CD4-positive, alpha-beta T cell treated with Interferon alpha-2 for 1 hour (primary cell): Measurements from ENCODE around the gene ASAP3.
A peak's percentile ranks its signal among the peaks of the same experiment; 100 is the strongest.

ENCODE experiments used
- DNase-seq, 2 donors: peaks; one replicate each; pipeline ENCODE4 v3.0.0-alpha.2; 2020 to 2022

Gene ASAP3

GRCh38 chr1:23483321-23484252 lies at the start of gene ASAP3:
ASAP3 (minus strand) TSS chr1:23484179; CDS start chr1:23484133, 46 bp downstream.
- DNase-seq = peak in 1 of 2 donors; percentile 2

- DNase-seq = peak; percentile 27 to 43
These were observed 49.5 kb upstream of the ASAP3 start for GRCh38 chr1:23533246-23534023.

DNA sequence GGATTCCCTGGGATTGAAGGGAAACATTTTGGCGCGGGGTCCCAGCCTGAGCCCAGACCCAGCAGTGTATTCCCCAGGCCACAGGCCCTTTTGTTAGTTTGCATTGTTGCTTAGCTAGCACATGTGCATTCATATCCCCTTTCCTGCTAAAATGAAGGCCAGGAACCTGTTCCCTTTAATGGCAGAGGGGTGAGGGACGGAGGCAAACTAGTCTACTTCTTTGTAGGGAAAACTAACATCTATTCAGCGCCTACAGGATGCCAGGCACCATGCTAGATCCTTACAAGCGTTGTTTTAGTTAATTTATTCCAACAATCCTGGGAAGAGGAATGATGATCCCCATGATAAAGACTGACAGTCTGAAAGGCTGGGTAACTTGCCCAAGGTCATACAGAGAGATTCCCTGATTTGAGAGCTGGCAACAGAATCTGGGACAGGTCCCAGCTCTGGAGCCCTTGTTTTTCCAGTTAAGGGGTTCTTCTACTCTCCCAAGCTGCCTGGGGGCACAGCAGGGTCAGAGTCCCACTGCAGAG lies 47.6 kb upstream of the ASAP3 start:
- no peak for DNase-seq

- DNase-seq = peak; percentile 85 to 89
These were observed 47.0 kb upstream of the ASAP3 start, which contains the start of gene E2F2 for GRCh38 chr1:23530747-23531561. E2F2 (minus strand) TSS chr1:23531233; CDS start chr1:23530793, 440 bp downstream.

DNA sequence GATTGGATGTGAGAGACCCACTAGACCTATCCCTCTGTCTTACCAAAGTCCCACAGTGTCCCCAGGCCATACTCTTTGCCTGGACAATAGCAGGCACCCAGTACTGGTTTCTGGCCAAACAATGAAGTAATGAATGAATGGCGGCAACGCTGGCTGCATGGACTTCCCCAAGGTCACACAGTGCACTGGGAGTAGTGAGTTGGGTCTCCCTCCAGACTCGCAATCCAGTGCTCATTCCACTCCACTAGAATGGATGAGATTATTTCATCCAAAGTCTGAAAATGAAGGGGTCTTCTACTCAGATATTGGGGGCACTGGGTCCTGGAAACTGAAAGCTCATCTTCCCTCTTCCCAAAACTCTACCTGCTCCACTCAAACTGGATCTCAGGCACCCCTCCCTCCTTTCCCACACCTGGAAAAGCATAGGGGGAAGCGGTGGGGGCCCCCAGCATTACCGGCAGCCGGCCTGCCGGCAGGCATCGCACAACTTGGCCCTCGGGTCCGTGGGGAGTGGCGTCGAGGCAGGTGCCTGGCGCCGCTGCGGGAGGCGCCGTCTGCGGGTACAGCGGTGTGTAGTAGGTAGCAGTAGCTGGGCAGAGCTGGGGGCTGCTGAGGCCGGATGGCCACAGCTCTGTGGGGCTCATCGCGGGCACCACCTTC lies 46.2 kb upstream of the ASAP3 start:
- no peak for DNase-seq

DNA sequence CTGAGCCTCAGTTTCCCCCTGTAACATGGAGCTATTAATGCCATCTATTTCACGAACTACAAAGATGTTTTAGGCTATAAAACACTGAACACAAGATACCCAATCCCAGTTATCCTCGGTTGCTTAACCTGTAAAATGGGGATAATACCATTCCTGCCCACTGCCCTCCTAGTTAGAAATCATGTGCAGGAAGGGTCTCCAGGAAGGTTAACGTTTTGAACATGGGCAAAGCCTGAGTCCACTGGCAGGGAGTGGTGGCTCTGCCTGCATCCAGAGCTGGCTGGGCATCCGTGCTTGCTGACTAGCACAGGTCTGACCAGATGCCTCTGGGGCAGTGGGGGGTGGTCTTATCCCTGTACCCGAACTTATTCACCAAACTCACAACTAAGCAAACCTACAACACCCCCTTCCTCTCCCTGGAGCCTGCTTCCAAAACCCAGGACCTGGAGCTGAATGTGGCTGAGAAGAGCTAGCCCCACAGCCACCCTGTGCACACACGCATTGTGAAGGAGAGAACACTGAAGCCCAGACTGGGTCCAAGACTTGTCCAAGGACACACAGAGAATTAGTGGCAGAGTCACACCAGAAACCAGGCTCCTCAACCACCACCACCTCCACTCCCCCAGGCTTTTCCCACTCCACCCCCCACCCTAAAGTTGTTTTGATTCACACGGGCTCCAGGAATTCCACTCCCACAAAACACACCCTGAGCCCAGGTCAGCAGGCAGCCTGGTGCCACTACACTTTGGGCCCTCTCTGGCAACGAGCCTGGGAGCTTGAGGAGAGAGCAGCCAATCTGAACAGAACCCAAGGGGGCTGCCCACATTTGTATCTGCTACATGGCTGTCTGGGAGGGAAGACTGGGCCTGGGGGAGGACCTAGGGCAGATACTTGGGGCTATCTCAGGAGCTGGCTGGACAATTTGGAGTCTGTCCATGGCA lies 45.4 kb upstream of the ASAP3 start:
- no peak for DNase-seq

- peak; percentile 72 to 82 for DNase-seq
These were observed 44.4 kb upstream of the ASAP3 start for GRCh38 chr1:23528250-23528978.

DNA sequence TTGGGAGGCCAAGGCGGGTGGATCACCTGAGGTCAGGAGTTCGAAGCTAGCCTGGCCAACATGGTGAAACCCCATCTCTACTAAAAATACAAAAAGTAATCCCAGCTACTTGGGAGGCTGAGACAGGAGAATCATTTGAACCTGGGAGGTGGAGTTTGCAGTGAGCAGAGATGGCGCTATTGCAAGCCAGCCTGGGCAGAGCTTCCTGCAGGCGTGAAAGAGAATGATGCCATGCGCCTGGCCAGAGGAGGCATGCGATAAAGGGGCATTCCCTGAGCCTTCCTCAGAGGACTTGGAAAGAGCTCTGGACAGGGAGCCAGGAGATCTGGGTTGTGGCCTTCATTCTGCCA lies 43.9 kb upstream of the ASAP3 start:
- DNase-seq = peak in 1 of 2 donors; percentile 17

GRCh38 chr1:23527366-23527765 lies 43.4 kb upstream of the ASAP3 start:
- DNase-seq = no peak

DNA sequence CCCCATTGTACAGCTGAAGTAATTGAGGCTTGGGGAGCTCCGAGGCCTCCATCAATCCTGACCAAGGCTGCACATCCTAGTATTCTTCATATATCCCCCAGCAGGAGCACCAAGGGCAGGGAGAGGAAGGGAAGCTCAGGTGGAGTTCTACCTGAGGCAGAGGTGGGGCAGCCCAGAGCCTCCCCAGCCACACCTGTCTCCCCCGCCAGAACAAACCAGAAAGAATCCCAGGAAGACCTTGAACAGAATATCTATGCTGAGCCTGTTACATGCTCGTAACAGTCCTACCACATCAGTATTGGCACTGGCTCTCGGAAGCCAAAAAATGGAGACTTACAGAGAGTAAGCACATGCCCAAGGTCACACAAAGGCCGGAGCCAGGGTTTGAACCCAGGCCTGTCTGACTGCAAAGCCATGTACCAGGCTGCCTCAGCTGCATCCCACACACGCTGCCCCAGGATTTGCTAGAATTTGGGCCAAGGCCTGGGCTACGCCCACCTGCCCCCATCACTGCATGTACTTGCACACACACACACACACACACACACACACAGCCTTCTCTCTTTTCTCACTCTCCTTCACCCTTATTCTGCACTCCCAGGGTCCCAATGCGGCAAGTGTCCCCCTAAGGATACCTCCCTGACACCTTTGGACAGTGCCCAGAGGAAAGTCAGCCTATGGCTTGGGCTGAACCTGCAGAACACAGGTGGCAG lies 42.5 kb upstream of the ASAP3 start:
- no peak for DNase-seq

DNA sequence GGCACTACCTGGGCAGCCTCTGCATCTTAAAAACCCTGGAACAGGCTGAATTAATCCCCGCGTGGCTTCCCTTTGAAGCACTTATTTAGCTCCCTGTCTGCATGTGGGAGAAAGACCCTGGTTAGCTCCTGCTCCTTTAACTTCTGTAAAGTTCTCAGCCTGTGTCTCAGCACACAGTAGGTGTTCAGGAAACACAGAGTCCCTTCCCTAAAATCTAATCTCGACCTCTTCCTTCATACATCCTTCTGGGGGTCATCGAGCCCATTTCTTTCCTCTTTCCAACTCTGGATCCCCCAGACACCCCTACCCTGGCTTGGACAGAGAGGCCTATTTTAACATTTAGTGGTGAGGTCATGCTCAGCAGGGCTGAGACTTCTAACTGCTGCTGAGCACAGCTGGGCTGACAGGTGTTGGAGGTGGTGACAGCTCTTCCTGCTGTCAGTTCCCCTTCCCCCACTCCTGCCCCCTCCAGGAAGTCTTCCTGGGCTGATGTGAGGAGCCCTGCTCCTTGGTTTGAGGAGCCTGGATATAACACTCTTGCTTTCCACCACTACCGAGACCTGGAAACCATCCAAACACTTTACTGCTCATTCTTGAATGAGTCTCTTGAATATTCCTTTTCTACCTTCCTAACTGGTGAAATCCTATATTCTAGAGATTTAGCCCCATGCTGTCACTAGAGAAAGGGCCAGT lies 41.7 kb upstream of the ASAP3 start:
- DNase-seq = peak in 1 of 2 donors; percentile 38

GRCh38 chr1:23524716-23525401 lies 40.9 kb upstream of the ASAP3 start:
- peak; percentile 48 to 69 for DNase-seq

DNA sequence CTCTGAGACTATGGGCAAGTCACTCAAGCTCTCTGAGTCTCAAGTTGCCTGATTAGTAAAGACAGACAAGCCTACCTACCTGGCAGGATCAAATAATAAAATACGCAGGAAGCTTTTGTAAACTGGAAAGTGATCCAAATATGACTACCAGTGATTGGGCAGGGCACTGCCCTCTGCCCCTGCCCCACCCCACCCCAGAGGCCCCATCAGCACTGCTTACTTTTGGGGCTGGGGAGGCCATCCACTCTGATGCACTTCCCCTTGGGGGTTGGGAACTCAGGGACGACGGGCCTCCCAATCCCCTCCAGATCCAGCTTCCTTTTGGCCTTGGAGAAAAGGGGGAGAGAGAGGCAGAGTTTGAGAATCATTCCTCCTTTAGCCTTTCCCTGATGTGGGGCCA lies 40.2 kb upstream of the ASAP3 start:
- DNase-seq = no peak

- DNase-seq = no peak
These were observed 38.4 kb upstream of the ASAP3 start for GRCh38 chr1:23522244-23522982.

- DNase-seq = no peak
These were observed 37.6 kb upstream of the ASAP3 start for GRCh38 chr1:23521588-23521987.

- no peak for DNase-seq
These were observed 33.6 kb upstream of the ASAP3 start for GRCh38 chr1:23517581-23517980.

DNA sequence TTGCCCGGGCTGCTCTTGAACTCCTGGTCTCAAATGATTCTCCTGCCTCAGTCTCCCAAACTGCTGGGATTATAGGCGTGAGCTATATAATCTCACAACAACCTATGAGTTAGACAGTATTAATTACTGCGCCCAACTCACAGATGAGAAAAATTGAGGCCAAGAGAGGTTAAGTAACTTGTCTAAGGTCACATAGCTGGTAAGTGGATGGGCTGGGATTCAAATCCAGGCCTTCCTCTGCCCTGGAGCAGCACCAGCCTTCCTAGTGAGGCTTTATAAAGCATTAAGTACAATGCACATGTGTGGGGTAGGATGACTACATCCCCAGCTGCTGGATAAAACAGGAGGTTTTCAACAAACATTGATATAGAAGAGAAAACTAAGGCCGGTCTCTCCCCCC lies 31.9 kb upstream of the ASAP3 start:
- no peak for DNase-seq
